GM10248 (cell line): ENCODE data around the gene EMC9.
A peak's percentile ranks its signal among the peaks of the same experiment; 100 is the strongest.

Experiments
- CTCF ChIA-PET: fragments of 300-600 bp; sonication (Branson Sonifier 250); formaldehyde crosslinking; extraction: SDS; loops from one replicate; lab custom pipeline; 2021; ENCODE audit warnings: antibody characterized with exemption; lab: Yijun Ruan, JAX
- POLR2A ChIA-PET: fragments of 350-650 bp; sonication (Branson Sonifier 250); formaldehyde crosslinking; extraction: SDS; loops from one replicate; lab custom pipeline; 2020; ENCODE audit warnings: antibody characterized with exemption; lab: Yijun Ruan, JAX
- DNase-seq: peaks from one replicate; pipeline ENCODE4 v3.0.0; 2012; ENCODE audit errors: extremely low spot score
- TF ChIP-seq, protein P1 (sequence below): IDR thresholded peaks from 2 replicates; pipeline ENCODE4 v1.5.1; 2012; ENCODE audit warnings: mild to moderate bottlenecking, low read depth; ENCODE audit errors: extremely low read depth, missing control alignments, control extremely low read depth

EMC9 gene

DNA sequence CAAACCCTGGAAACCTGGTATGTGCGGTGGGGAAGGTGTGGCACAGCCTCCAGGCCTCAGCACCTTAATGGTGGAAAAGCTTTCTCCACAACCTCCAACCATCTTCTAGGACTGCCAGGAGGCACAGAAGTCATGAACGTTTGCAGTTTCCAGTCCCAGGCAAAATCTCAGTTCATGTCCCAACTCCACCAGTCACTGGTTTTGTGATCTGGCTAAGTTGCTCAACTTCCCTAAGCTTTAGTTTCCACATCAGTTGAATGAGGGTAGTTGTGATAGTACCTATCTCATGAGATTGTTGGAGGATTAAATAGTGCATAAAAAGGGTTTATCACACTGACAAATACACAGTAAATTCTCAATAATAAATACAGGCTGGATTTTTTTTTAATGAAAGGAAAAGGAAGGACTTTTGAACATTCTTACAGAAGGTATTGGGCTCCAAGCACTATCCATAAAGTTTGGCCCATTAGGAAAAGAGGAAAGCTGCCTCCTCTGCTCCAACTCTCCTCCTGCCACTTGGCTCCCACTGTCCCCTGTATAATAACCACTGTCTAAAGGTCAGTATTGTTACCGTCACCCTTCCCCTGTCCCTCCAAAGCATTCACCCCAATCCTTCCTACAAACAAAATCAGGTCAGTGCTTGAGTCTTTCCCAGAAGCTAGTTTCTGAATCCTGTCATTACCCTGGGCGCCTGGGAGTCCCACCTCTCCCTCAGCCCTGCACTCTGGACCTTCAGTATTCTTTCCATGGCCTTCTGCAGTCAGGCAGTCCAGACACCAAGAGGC, 41.0 kb downstream of the EMC9 start:
- TF ChIP-seq, protein P1, sequence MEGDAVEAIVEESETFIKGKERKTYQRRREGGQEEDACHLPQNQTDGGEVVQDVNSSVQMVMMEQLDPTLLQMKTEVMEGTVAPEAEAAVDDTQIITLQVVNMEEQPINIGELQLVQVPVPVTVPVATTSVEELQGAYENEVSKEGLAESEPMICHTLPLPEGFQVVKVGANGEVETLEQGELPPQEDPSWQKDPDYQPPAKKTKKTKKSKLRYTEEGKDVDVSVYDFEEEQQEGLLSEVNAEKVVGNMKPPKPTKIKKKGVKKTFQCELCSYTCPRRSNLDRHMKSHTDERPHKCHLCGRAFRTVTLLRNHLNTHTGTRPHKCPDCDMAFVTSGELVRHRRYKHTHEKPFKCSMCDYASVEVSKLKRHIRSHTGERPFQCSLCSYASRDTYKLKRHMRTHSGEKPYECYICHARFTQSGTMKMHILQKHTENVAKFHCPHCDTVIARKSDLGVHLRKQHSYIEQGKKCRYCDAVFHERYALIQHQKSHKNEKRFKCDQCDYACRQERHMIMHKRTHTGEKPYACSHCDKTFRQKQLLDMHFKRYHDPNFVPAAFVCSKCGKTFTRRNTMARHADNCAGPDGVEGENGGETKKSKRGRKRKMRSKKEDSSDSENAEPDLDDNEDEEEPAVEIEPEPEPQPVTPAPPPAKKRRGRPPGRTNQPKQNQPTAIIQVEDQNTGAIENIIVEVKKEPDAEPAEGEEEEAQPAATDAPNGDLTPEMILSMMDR: no peak
- DNase-seq: no peak

DNA sequence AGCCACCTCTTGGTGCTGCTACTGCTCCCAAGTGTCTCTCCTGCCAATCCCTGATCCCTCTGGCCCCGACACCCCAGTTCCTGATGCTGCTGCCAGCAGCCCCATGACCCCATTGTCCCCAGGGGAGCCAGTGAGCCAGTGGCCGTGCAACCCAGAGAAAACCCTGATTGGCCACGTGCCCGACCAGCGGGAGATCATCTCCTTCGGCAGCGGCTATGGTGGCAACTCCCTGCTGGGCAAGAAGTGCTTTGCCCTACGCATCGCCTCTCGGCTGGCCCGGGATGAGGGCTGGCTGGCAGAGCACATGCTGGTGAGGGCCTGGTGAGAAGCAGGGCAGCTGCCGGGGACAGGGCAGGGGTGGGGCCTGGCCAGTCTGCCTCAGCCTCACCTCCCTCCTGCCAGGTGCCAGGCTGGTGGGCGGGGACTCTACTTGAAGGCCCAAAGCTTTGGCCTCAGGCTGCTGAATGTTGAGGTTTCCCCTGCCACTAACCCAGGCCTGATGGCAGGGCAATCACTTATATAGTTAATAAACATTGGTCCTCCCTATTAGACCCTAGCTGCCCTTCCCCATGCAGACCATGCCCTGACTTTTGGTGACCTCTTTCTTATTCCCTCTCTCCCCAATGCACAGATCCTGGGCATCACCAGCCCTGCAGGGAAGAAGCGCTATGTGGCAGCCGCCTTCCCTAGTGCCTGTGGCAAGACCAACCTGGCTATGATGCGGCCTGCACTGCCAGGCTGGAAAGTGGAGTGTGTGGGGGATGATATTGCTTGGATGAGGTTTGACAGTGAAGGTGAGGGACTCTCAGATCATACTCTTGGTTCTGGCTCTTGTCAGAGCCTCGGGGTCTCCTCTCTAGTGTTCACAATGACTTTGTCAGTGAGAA, 42.2 kb downstream of the EMC9 start:
- ChIA-PET CTCF (interaction anchor here (1.4 to 13.9 kb wide), 3 partner anchors 5 to 18 kb away, joined by 5 to 246 read pairs (median 246); partner anchors contain the start of gene PCK2), POLR2A (no interaction called here)
- TF ChIP-seq, protein P1: no peak
- no peak for DNase-seq

More for the DNA sequence above, 41.0 kb downstream of the EMC9 start:
- CTCF ChIA-PET: interaction anchor here (13.5 to 13.9 kb wide), 2 partner anchors 5 to 6 kb away, joined by 246 read pairs; partner anchors contain the start of gene PCK2
- POLR2A ChIA-PET: no interaction called here

DNA sequence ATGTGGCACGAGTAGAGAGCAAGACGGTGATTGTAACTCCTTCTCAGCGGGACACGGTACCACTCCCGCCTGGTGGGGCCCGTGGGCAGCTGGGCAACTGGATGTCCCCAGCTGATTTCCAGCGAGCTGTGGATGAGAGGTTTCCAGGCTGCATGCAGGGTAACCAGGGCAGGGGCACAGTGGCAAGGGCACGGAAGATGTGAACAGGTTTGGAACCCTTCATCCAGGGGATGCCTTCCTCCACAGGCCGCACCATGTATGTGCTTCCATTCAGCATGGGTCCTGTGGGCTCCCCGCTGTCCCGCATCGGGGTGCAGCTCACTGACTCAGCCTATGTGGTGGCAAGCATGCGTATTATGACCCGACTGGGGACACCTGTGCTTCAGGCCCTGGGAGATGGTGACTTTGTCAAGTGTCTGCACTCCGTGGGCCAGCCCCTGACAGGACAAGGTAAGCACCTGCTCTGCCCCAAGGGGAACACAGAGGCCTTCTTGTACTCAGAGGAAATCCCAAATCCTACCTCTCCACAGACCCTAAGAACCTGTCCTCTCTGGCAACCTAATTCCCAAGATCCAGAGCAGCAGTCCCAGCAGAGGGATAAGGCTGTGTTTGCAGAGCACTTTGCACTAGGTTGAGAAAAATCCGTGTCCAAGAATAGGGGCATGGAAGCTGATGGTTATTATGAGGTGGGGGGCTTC, 43.0 kb downstream of the EMC9 start:
- ChIA-PET CTCF (interaction anchor here (0.9 to 13.9 kb wide), 7 partner anchors 4 to 109 kb away, joined by 3 to 246 read pairs (median 5); partner anchors contain the start of gene PCK2), POLR2A (no interaction called here)
- TF ChIP-seq, protein P1: no peak
- DNase-seq: no peak

DNA sequence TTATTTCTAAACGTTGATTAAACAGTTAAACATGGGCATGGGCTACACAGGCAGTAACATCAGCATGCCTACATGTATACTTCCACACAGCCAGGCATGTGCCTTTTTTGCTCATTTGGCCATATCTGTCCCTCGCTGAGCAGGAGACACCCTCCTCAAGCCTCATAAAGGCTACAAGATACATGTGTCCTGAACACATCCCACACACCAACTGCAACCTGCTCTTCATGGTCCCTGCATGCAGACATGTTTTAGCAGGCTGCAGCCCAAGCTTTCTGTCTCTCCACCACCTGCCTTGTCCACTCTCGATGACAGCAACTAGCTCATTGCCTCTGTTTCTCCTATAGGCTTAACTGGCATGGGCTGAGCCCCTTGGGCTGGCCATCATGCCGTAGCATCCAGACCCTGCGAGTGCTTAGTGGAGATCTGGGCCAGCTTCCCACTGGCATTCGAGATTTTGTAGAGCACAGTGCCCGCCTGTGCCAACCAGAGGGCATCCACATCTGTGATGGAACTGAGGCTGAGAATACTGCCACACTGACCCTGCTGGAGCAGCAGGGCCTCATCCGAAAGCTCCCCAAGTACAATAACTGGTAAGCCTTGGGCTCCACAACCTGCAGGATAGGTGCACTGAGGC, 44.7 kb downstream of the EMC9 start:
- TF ChIP-seq, protein P1: no peak
- ChIA-PET CTCF (interaction anchor here (1.3 to 13.9 kb wide), 3 partner anchors 9 to 64 kb away, joined by 3 to 246 read pairs (median 3); no protein-coding TSS in a partner anchor), POLR2A (interaction anchor here (0.9 kb wide), 1 partner anchor 18 kb away, joined by 3 read pairs; the partner anchor contains the start of gene DCAF11)
- DNase-seq: no peak

DNA sequence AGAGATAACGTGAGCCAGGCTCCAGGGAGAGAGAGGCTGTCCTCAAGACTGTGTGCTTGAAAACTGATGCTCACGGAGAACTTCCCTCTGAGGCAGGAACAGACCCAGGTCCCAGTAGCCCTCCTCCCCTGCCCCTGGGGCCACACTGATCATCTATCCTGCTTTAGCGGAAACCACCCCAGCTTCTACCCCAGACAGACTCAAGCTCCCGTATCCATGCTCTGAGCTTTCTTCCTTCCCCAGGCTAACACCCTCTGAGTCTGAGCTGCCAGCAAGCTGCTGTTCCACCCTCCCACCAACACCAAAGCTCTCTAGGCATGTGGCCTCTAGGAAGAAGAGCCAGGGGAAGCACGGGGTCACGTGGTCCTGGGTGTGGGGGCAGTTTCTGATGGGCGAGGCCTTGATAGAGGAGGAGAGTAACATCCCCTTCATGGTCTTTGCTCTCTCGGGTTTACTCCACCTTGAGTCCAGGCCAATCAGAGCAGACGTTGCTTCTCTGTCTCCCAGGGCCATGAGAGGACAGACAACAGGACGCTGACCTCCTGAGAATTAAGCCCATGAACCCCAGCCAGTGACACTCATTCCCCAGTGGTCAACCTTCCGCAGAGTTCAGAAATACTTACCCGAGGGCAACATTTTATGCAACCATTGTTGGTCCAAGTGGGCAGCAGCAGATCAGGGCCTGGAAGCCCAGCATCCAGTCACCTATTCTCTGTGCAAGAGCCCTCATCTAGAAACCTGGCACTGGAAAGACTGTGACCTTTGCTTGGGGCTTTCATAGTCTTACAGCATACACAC, 45.9 kb downstream of the EMC9 start:
- CTCF ChIA-PET: interaction anchor here (0.8 to 13.9 kb wide), 11 partner anchors 10 to 336 kb away, joined by 3 to 246 read pairs (median 3); partner anchors contain the start of genes CARMIL3, DCAF11, EMC9 and MDP1
- TF ChIP-seq, protein P1: no peak
- peak; percentile 94 for DNase-seq
- POLR2A ChIA-PET: interaction anchor here (0.7 to 2.7 kb wide), 8 partner anchors 8 to 542 kb away, joined by 3 to 29 read pairs (median 5); partner anchors contain the start of genes DCAF11, EMC9, IRF9 and NRL
